PC-3 (cell line): Measurements from ENCODE around the gene PPP1R8. TPM values are rescaled to one million over a fixed set of nuclear protein-coding genes. Genes with fewer than 3 reads are reported as not detected.
A peak's percentile ranks its signal among the peaks of the same experiment; 100 is the strongest.
"Not testable (repeated sequence)": the region's sequence is repeated elsewhere in the genome, so short reads cannot be mapped to it uniquely, and the experiment has no call there.

Experiments used
- ATAC-seq: fragments of 200-7000 bp; cut with Tn5 transposase; 2 replicates; pipeline ENCODE4 v1.9.1; 2020; ENCODE audit warnings: mild to moderate bottlenecking, moderate library complexity
- BruUV-seq: library from RNA; stranded (reverse); fragments of 400-500 nt; replicated peaks from 2 replicates; lab custom pipeline; 2021; lab: Mats Ljungman, UMichigan
- CTCF ChIA-PET: fragments of 300-600 bp; sonication (Branson Sonifier 250); formaldehyde crosslinking; loops from one replicate; lab custom pipeline; 2022; ENCODE audit warnings: antibody characterized with exemption; lab: Charles Lee
- POLR2A ChIA-PET: fragments of 300-600 bp; sonication (Branson Sonifier 250); formaldehyde crosslinking; loops from one replicate; lab custom pipeline; 2022; ENCODE audit warnings: antibody characterized with exemption; ENCODE audit not compliant: unreplicated experiment; lab: Charles Lee
- DNase-seq: peaks from one replicate; pipeline ENCODE4 v3.0.0-alpha.2; 2015
- H2AFZ ChIP-seq: fragments of 300-600 bp; sonication (generic); 2 replicates; pipeline ENCODE4 v1.6.0; 2016; ENCODE audit warnings: antibody characterized with exemption, low read length
- H3F3A ChIP-seq: fragments of 300-600 bp; sonication (generic); one replicate; pipeline ENCODE4 v1.6.0; 2017; ENCODE audit warnings: antibody characterized with exemption, low read length, control low read depth, mild to moderate bottlenecking; ENCODE audit not compliant: unreplicated experiment
- H3K27ac ChIP-seq: fragments of 300-600 bp; sonication (generic); 2 replicates; pipeline ENCODE4 v1.5.1; 2016; ENCODE audit warnings: mild to moderate bottlenecking, low read length
- H3K27me3 ChIP-seq: fragments of 300-600 bp; sonication (generic); 2 replicates; pipeline ENCODE4 v1.6.1; 2016; ENCODE audit warnings: low read length, mixed read lengths
- H3K36me3 ChIP-seq: fragments of 300-600 bp; sonication (generic); 2 replicates; pipeline ENCODE4 v1.6.1; 2016; ENCODE audit warnings: low read depth, mixed run types, low read length, mixed read lengths
- H3K4me1 ChIP-seq: fragments of 300-600 bp; sonication (generic); 2 replicates; pipeline ENCODE4 v1.5.1; 2016; ENCODE audit warnings: low read length; ENCODE audit not compliant: insufficient read depth
- H3K4me2 ChIP-seq: fragments of 300-600 bp; sonication (generic); 2 replicates; pipeline ENCODE4 v1.6.0; 2016; ENCODE audit warnings: low read length
- H3K4me3 ChIP-seq: fragments of 300-600 bp; sonication (generic); 2 replicates; pipeline ENCODE4 v1.5.1; 2016; ENCODE audit warnings: mild to moderate bottlenecking, low read length, mixed read lengths
- H3K79me2 ChIP-seq: fragments of 300-600 bp; sonication (generic); 2 replicates; pipeline ENCODE4 v1.6.1; 2017; ENCODE audit warnings: low read length, mixed read lengths
- H3K9ac ChIP-seq: fragments of 300-600 bp; sonication (generic); 2 replicates; pipeline ENCODE4 v1.6.0; 2016; ENCODE audit warnings: mild to moderate bottlenecking, low read length
- H3K9me2 ChIP-seq: fragments of 300-600 bp; sonication (generic); replicated peaks from 2 replicates; pipeline ENCODE4 v1.6.1; 2016; ENCODE audit warnings: mixed run types, low read length, mixed read lengths
- H3K9me3 ChIP-seq: fragments of 300-600 bp; sonication (generic); 2 replicates; pipeline ENCODE4 v1.6.1; 2016; ENCODE audit warnings: low read length, mixed read lengths
- H4K20me1 ChIP-seq: fragments of 300-600 bp; sonication (generic); 2 replicates; pipeline ENCODE4 v1.6.1; 2016; ENCODE audit warnings: low read length, mixed read lengths
- EZH2 ChIP-seq: fragments of 300-600 bp; sonication (generic); IDR thresholded peaks from one replicate; pipeline ENCODE4 v1.6.1; 2017; ENCODE audit warnings: antibody characterized with exemption, mild to moderate bottlenecking, low read length; ENCODE audit not compliant: unreplicated experiment
- EZH2phosphoT487 ChIP-seq: fragments of 300-600 bp; sonication (generic); IDR thresholded peaks from 2 replicates; pipeline ENCODE4 v1.6.1; 2018; ENCODE audit warnings: mild to moderate bottlenecking, antibody characterized with exemption, low read length, borderline replicate concordance
- intact Hi-C: fragments of 100-400 bp; cut with micrococcal nuclease; formaldehyde crosslinking; loops from 2 replicates; pipeline ENCODE4 v1.9.0; 2023
- total RNA-seq: library from RNA; depleted of rRNA; stranded (reverse); fragments of >200 nt; gene quantifications from 2 replicates; pipeline ENCODE4 v1.2.3, GENCODE V29; 2014
- TF ChIP-seq, protein P1 (sequence below): fragments of 300-600 bp; sonication (generic); conservative IDR thresholded peaks from 2 replicates; pipeline ENCODE4 v1.5.1; 2017; ENCODE audit warnings: antibody characterized with exemption, low read depth, mild to moderate bottlenecking, low read length

PPP1R8 gene
- total RNA-seq, 1 experiment from 2014 or later: 85.0 TPM

- DNase-seq (no peak), ATAC-seq (no peak)
- Histone ChIP-seq H4K20me1 (no peaks in the 10 kb centered on the region), H3K9me2 (no peaks in the 10 kb centered on the region), H2AFZ (no peak overlapping the region), H3F3A (no peaks in the 10 kb centered on the region), H3K4me2 (no peak overlapping the region), H3K36me3 (no peaks in the 10 kb centered on the region), H3K27me3 (no peaks in the 10 kb centered on the region), H3K4me3 (no peak overlapping the region), H3K9ac (no peak overlapping the region), H3K9me3 (no peaks in the 10 kb centered on the region), H3K27ac (no peak overlapping the region), H3K4me1 (peaks cover 6% of the 10 kb centered on the region), H3K79me2 (no peaks in the 10 kb centered on the region)
- CTCF ChIA-PET: no interaction called here
- no TSS peak for BruUV-seq
- intact Hi-C loops: no loop called here
- POLR2A ChIA-PET: no interaction called here
- no peak for TF ChIP-seq EZH2
- TF ChIP-seq, protein P1, sequence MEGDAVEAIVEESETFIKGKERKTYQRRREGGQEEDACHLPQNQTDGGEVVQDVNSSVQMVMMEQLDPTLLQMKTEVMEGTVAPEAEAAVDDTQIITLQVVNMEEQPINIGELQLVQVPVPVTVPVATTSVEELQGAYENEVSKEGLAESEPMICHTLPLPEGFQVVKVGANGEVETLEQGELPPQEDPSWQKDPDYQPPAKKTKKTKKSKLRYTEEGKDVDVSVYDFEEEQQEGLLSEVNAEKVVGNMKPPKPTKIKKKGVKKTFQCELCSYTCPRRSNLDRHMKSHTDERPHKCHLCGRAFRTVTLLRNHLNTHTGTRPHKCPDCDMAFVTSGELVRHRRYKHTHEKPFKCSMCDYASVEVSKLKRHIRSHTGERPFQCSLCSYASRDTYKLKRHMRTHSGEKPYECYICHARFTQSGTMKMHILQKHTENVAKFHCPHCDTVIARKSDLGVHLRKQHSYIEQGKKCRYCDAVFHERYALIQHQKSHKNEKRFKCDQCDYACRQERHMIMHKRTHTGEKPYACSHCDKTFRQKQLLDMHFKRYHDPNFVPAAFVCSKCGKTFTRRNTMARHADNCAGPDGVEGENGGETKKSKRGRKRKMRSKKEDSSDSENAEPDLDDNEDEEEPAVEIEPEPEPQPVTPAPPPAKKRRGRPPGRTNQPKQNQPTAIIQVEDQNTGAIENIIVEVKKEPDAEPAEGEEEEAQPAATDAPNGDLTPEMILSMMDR: no peak
- TF ChIP-seq EZH2phosphoT487: no peak
These were observed 39.1 kb downstream of the PPP1R8 start for GRCh38 chr1:27869719-27870085.

GRCh38 chr1:27871076-27871475 is 40.5 kb downstream of the PPP1R8 start:
- H3K79me2 ChIP-seq, H3F3A ChIP-seq, H2AFZ ChIP-seq, ATAC-seq, CTCF ChIA-PET, H3K4me3 ChIP-seq, BruUV-seq, H3K36me3 ChIP-seq, POLR2A ChIA-PET, H3K9ac ChIP-seq, H3K9me2 ChIP-seq, H4K20me1 ChIP-seq, H3K4me1 ChIP-seq, H3K4me2 ChIP-seq, H3K9me3 ChIP-seq, DNase-seq, H3K27me3 ChIP-seq, H3K27ac ChIP-seq, intact Hi-C loops: not testable (repeated sequence)

GRCh38 chr1:27872059-27872801 is 41.6 kb downstream of the PPP1R8 start, which contains the start of gene THEMIS2:
TSS of gene THEMIS2 (plus strand) at chr1:27872544. CDS start at chr1:27872572, 28 bp downstream.
- peak within 1 kb of the TSS; percentile 59; the same call in 1 of the 2 replicates for H2AFZ ChIP-seq
- no peaks in the 10 kb centered on the region for H4K20me1 ChIP-seq
- H3K4me2 ChIP-seq: peak within 1 kb of the TSS; percentile 79
- no peaks in the 10 kb centered on the region for H3F3A ChIP-seq
- CTCF ChIA-PET: no interaction called here
- H3K36me3 ChIP-seq: no peaks in the 10 kb centered on the region
- POLR2A ChIA-PET: no interaction called here
- peak within 1 kb of the TSS; percentile 67 for H3K4me3 ChIP-seq
- H3K4me1 ChIP-seq: peaks cover 12% of the 10 kb centered on the region
- TF ChIP-seq EZH2 (no peak), EZH2phosphoT487 (no peak)
- TF ChIP-seq, protein P1: no peak
- no peak within 1 kb of the TSS for H3K27ac ChIP-seq
- peak; percentile 23 for DNase-seq
- ATAC-seq: peak; percentile 42
- no peaks in the 10 kb centered on the region for H3K9me3 ChIP-seq
- intact Hi-C loops: no loop called here
- H3K9ac ChIP-seq: peak within 1 kb of the TSS; percentile 45
- no TSS peak for BruUV-seq
- no peaks in the 10 kb centered on the region for H3K9me2 ChIP-seq
- no peaks in the 10 kb centered on the region for H3K27me3 ChIP-seq
- no peaks in the 10 kb centered on the region for H3K79me2 ChIP-seq
